KOPT-K1 (cell line): ENCODE data around the gene FAM229A.

Experiments
- H3K27ac ChIP-seq: fragments of 200-600 bp; sonication (generic); 2 replicates; pipeline ENCODE4 v1.5.1; 2016; ENCODE audit warnings: antibody characterized with exemption, mild to moderate bottlenecking, low read depth, low read length; ENCODE audit not compliant: poor library complexity, severe bottlenecking
- H3K36me3 ChIP-seq: fragments of 200-600 bp; sonication (generic); 2 replicates; pipeline ENCODE4 v1.5.1; 2017; ENCODE audit warnings: antibody characterized with exemption, mild to moderate bottlenecking, low read length, moderate library complexity; ENCODE audit not compliant: insufficient read depth
- H3K9me3 ChIP-seq: fragments of 200-600 bp; sonication (generic); 2 replicates; pipeline ENCODE4 v1.5.1; 2017; ENCODE audit warnings: antibody characterized with exemption, low read length, mild to moderate bottlenecking; ENCODE audit not compliant: insufficient read depth, poor library complexity, severe bottlenecking

FAM229A gene

GRCh38 chr1:32332290-32333079, 29.8 kb downstream of the FAM229A start:
- no peaks in the 10 kb centered on the region for H3K9me3 ChIP-seq
- no peak overlapping the region for H3K27ac ChIP-seq
- peaks cover 74% of the 10 kb centered on the region for H3K36me3 ChIP-seq

GRCh38 chr1:32331549-32331948, 30.7 kb downstream of the FAM229A start:
- peaks cover 84% of the 10 kb centered on the region for H3K36me3 ChIP-seq
- H3K27ac ChIP-seq = no peak overlapping the region
- no peaks in the 10 kb centered on the region for H3K9me3 ChIP-seq

DNA sequence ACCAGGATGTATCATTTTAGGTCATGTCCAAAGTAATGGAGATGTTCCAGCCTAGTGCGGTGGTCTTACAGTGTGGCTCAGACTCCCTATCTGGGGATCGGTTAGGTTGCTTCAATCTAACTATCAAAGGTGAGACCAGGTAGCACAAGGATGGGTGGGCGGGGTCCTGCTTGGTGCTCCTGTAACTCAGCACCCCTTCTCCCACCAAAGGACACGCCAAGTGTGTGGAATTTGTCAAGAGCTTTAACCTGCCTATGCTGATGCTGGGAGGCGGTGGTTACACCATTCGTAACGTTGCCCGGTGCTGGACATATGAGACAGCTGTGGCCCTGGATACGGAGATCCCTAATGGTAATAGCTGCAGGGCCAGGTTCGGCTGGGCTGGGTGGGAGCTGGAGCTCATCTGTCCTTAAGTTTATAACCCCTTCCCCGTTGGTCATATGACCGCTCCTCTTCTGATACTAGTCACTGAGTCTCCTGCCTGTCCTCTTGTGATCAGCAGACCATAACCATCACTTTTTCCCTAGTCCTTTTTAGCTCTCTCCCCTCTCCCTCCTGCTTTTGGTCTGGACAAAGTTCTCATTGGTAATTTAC, 31.6 kb downstream of the FAM229A start:
- H3K27ac ChIP-seq = no peak overlapping the region
- peaks cover 92% of the 10 kb centered on the region for H3K36me3 ChIP-seq
- H3K9me3 ChIP-seq = no peaks in the 10 kb centered on the region

- H3K27ac ChIP-seq = no peak overlapping the region
- peaks cover 99% of the 10 kb centered on the region for H3K36me3 ChIP-seq
- no peaks in the 10 kb centered on the region for H3K9me3 ChIP-seq
Measured at GRCh38 chr1:32329931-32330466, 32.3 kb downstream of the FAM229A start.

GRCh38 chr1:32327204-32327603, 35.1 kb downstream of the FAM229A start:
- no peak overlapping the region for H3K27ac ChIP-seq
- H3K9me3 ChIP-seq = no peaks in the 10 kb centered on the region
- peaks cover 100% of the 10 kb centered on the region for H3K36me3 ChIP-seq

GRCh38 chr1:32321712-32322291, 40.5 kb downstream of the FAM229A start:
- Histone ChIP-seq H3K27ac (peak overlapping the region; percentile 40), H3K36me3 (peaks cover 96% of the 10 kb centered on the region), H3K9me3 (no peaks in the 10 kb centered on the region)

DNA sequence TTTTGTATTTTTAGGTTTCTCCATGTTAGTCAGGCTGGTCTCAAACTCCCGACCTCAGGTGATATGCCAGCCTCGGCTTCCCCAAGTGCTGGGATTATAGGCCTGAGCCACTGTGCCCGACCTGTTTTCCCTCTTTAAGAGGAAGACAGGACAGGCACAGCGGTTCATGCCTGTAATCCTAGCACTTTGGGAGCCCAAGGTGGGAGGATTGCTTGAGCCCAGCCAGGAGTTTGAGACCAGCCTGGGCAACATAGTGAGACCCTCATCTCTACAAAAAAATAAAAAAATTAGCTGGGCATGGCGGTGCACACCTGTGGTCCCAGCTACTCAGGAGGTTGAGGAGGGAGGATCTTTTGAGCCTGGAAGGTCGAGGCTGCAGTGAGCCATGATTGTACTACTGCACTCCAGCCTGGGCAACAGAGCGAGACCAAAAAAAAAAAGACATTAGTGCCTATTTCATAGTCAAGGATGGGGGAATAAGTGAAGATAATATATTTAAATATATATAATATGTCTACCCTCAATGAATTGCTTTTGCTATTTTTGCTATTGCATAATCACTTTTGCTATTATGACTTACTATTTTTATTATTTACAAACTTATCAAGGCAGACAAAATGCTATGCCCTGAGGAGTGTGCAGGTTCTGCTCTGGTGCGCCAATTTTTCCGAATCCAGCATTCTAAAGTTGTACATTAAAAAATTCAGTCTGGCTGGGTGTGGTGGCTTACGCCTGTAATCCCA, 44.0 kb downstream of the FAM229A start:
- H3K27ac ChIP-seq = no peak overlapping the region
- no peaks in the 10 kb centered on the region for H3K9me3 ChIP-seq
- H3K36me3 ChIP-seq = peaks cover 83% of the 10 kb centered on the region

- Histone ChIP-seq H3K9me3 (no peaks in the 10 kb centered on the region), H3K36me3 (peaks cover 79% of the 10 kb centered on the region), H3K27ac (no peak overlapping the region)
Measured at GRCh38 chr1:32316903-32317277, 45.4 kb downstream of the FAM229A start.

DNA sequence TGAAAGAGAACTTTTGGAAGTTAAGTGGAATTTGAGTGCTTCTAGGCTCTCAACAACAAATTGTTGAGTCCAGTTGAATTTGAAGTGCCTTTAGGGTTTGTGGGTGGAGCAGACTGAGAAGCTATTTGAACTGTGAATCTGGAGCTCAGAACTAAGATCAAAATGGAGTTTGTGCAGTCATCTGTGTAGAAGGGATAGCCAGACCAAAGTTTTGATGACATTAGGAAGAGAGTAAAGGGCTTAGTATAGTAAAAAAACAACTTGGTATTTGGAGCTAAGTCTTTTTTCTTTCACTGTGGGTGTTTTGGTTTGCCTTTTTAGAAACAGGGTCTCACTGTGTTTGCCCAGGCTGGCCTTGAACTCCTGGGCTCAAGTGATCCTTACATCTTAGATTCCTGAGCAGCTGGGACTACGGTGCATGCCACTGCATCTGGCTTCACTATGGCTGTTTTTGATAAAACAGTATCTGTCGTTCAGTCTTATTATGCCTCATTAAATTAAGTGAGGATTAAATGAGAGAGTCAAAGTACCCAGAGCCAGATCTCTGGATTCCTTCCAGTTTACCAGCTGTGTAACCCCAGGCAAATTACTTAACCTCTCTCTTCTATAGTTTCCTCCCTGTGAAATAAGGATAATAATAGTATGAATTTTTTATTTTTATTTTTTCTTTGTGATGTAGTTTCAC, 50.4 kb downstream of the FAM229A start:
- Histone ChIP-seq H3K27ac (no peak overlapping the region), H3K9me3 (no peaks in the 10 kb centered on the region), H3K36me3 (peaks cover 76% of the 10 kb centered on the region)
